B cell (primary cell): ENCODE measurements around the gene DLG3.

ENCODE experiments used
- CTCF ChIP-seq: fragments of 200-600 bp; IDR thresholded peaks from one replicate; pipeline ENCODE4 v1.8.0; 2022; ENCODE audit warnings: antibody characterized with exemption, mild to moderate bottlenecking
- EZH2 ChIP-seq: IDR thresholded peaks from 2 replicates; pipeline ENCODE4 v1.6.1; 2012; ENCODE audit warnings: borderline replicate concordance, low read depth, mild to moderate bottlenecking, moderate library complexity, low read length; ENCODE audit not compliant: insufficient read depth, poor library complexity, severe bottlenecking

- TF ChIP-seq CTCF (no peak), EZH2 (no peak)
These were observed 45.7 kb upstream of the DLG3 start for GRCh38 chrX:70398899-70399298.
